Ishikawa (cell line): ENCODE results near the gene ACSS2.

ENCODE experiments used
- RAD21 ChIP-seq: IDR thresholded peaks from 2 replicates; pipeline ENCODE4 v1.6.1; 2012; ENCODE audit warnings: low read depth
- YY1 ChIP-seq: IDR thresholded peaks from 2 replicates; pipeline ENCODE4 v1.6.1; 2012; ENCODE audit warnings: low read depth

- no peak for TF ChIP-seq YY1
- peak; percentile 95 for TF ChIP-seq RAD21
These were observed 2.2 kb upstream of the ACSS2 start for GRCh38 chr20:34874094-34874654.
